GM10248 (cell line): ENCODE results near the gene TCP11L2.

Source experiments
- CTCF ChIA-PET: fragments of 300-600 bp; sonication (Branson Sonifier 250); formaldehyde crosslinking; extraction: SDS; loops from one replicate; lab custom pipeline; 2021; ENCODE audit warnings: antibody characterized with exemption; lab: Yijun Ruan, JAX
- POLR2A ChIA-PET: fragments of 350-650 bp; sonication (Branson Sonifier 250); formaldehyde crosslinking; extraction: SDS; loops from one replicate; lab custom pipeline; 2020; ENCODE audit warnings: antibody characterized with exemption; lab: Yijun Ruan, JAX
- DNase-seq: peaks from one replicate; pipeline ENCODE4 v3.0.0; 2012; ENCODE audit errors: extremely low spot score
- TF ChIP-seq, protein P1 (sequence below): IDR thresholded peaks from 2 replicates; pipeline ENCODE4 v1.5.1; 2012; ENCODE audit warnings: mild to moderate bottlenecking, low read depth; ENCODE audit errors: extremely low read depth, missing control alignments, control extremely low read depth

Gene TCP11L2

DNA sequence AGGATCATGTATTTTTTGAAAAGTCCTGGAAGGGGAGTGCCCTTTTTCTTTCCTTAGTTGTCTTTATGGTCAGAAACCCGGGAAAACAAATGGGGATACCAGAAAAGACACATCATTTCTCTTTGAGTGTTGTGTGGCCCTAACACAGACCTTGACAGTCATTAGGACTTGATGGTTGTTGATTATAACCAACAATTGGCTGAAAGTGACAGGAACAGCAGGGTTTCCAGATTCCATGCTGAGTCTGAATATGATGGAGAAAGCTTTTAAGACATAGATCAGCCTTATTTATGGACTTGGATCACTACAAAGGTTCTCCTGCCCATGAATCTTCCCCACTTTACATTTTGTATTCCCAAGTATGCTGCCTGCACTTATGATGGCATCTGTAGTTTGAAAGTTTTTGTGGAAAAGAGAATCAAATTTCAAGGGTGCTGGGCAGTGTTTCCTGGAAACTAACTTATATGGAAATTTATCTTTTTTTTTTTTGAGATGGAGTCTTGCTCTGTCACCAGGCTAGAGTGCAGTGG is 85.4 kb downstream of the TCP11L2 start:
- POLR2A ChIA-PET, result no interaction called here
- CTCF ChIA-PET, result interaction anchor here (1.3 to 4.0 kb wide), 5 partner anchors 9 to 718 kb away, joined by 3 to 19 read pairs (median 8); no protein-coding TSS in a partner anchor
- TF ChIP-seq, protein P1, sequence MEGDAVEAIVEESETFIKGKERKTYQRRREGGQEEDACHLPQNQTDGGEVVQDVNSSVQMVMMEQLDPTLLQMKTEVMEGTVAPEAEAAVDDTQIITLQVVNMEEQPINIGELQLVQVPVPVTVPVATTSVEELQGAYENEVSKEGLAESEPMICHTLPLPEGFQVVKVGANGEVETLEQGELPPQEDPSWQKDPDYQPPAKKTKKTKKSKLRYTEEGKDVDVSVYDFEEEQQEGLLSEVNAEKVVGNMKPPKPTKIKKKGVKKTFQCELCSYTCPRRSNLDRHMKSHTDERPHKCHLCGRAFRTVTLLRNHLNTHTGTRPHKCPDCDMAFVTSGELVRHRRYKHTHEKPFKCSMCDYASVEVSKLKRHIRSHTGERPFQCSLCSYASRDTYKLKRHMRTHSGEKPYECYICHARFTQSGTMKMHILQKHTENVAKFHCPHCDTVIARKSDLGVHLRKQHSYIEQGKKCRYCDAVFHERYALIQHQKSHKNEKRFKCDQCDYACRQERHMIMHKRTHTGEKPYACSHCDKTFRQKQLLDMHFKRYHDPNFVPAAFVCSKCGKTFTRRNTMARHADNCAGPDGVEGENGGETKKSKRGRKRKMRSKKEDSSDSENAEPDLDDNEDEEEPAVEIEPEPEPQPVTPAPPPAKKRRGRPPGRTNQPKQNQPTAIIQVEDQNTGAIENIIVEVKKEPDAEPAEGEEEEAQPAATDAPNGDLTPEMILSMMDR, result no peak
- no peak for DNase-seq

DNA sequence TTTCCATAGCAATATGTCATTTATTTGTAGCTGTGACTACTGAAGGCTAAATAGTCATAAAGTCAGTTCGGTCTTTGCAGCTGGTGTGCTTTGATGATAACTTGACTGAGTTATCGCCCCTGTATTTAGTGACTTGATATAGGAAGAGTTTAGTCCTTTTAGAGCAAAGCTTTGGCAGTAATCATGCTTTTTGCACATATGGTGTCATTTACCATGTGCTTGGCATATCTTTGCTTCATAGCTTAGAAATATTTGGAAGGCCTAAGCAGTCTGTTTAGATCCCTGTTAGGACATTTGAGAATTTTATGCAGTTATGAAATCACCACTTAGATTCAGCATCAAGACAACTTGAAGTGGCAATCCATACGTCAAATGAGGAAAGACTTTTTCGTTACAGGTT is 86.6 kb downstream of the TCP11L2 start:
- CTCF ChIA-PET, result interaction anchor here (0.8 to 4.0 kb wide), 3 partner anchors 10 to 452 kb away, joined by 3 to 19 read pairs (median 8); no protein-coding TSS in a partner anchor
- TF ChIP-seq, protein P1, result no peak
- POLR2A ChIA-PET, result no interaction called here

GRCh38 chr12:106392759-106393158 is 90.2 kb downstream of the TCP11L2 start:
- POLR2A ChIA-PET, result no interaction called here
- TF ChIP-seq, protein P1, result no peak
- no peak for DNase-seq
- CTCF ChIA-PET, result interaction anchor here (1.0 to 1.8 kb wide), 2 partner anchors 449 to 527 kb away, joined by 3 to 6 read pairs; no protein-coding TSS in a partner anchor

More for the DNA sequence above, 86.6 kb downstream of the TCP11L2 start:
- DNase-seq, result no peak
